ENCODE data around the gene SIK3. TPM values are rescaled to one million over a fixed set of nuclear protein-coding genes. Genes with fewer than 3 reads are reported as not detected.

Gene SIK3
- total and polyA plus RNA-seq, 3 experiments from 2014 or later: 33.9 to 48.7 (median 42.8) TPM

- H3K36me3 ChIP-seq (ENCODE audit: insufficient read depth, low read length): no peaks in the 10 kb centered on the region
- H3K4me1 Mint-ChIP-seq: peaks cover 3 to 7% (median 5%) of the 10 kb centered on the region in 3 donors
- H3K27me3 ChIP-seq (ENCODE audit: insufficient read depth, low read length, poor library complexity, severe bottlenecking): no peaks in the 10 kb centered on the region
- H3K4me3 Mint-ChIP-seq: no peak overlapping the region
- peaks cover 3% of the 10 kb centered on the region for H3K4me1 ChIP-seq (ENCODE audit: insufficient read depth, low read length)
- H3K27me3 Mint-ChIP-seq: peaks cover 0 to 1% of the 10 kb centered on the region in 2 donors
- no peak for DNase-seq
- H3K27ac Mint-ChIP-seq: no peak overlapping the region
- CTCF ChIA-PET: interaction anchor here (1.4 to 8.4 kb wide), 2 partner anchors 22 to 41 kb away, joined by 3 to 101 read pairs; partner anchors contain the start of genes APOA5 and ZPR1
- no peak overlapping the region for H3K27ac ChIP-seq (ENCODE audit: low read depth, low read length)
- H3K9me3 Mint-ChIP-seq: no peaks in the 10 kb centered on the region
- H3K36me3 Mint-ChIP-seq: no peaks in the 10 kb centered on the region
- no peaks in the 10 kb centered on the region for H3K9me3 ChIP-seq (ENCODE audit: low read length)
- H3K4me3 ChIP-seq (ENCODE audit: low read length): no peak overlapping the region
- POLR2A ChIA-PET: no interaction called here
These were observed 267.9 kb downstream of the SIK3 start for GRCh38 chr11:116830184-116830912.

- Histone ChIP-seq H3K27ac (ENCODE audit: low read depth, low read length) (no peak within 1 kb of the TSS), H3K4me3 (ENCODE audit: low read length) (no peak within 1 kb of the TSS), H3K36me3 (ENCODE audit: insufficient read depth, low read length) (no peaks in the 10 kb centered on the region), H3K9me3 (ENCODE audit: low read length) (no peaks in the 10 kb centered on the region), H3K27me3 (ENCODE audit: insufficient read depth, low read length, poor library complexity, severe bottlenecking) (no peaks in the 10 kb centered on the region), H3K4me1 (ENCODE audit: insufficient read depth, low read length) (no peaks in the 10 kb centered on the region)
- Mint-ChIP-seq H3K27me3 (peaks cover 0 to 1% of the 10 kb centered on the region in 2 donors), H3K36me3 (no peaks in the 10 kb centered on the region), H3K27ac (no peak within 1 kb of the TSS), H3K4me1 (peaks cover under 1% of the 10 kb centered on the region in 3 donors), H3K4me3 (no peak within 1 kb of the TSS), H3K9me3 (no peaks in the 10 kb centered on the region)
- POLR2A ChIA-PET: no interaction called here
- no peak for DNase-seq
- CTCF ChIA-PET: interaction anchor here (1.4 to 8.4 kb wide), 2 partner anchors 23 to 40 kb away, joined by 3 to 101 read pairs; partner anchors contain the start of genes APOA5 and ZPR1
These were observed 268.6 kb downstream of the SIK3 start, which contains the start of gene APOC3 for GRCh38 chr11:116829525-116830183. Gene APOC3 (plus strand): TSS chr11:116829907. CDS start chr11:116830583, 676 bp downstream.

- ChIA-PET CTCF (interaction anchor here (0.6 to 8.4 kb wide), 3 partner anchors 24 to 40 kb away, joined by 3 to 101 read pairs (median 3); partner anchors contain the start of genes APOA5 and ZPR1), POLR2A (no interaction called here)
- Histone ChIP-seq H3K4me3 (ENCODE audit: low read length) (no peak overlapping the region), H3K9me3 (ENCODE audit: low read length) (no peaks in the 10 kb centered on the region), H3K4me1 (ENCODE audit: insufficient read depth, low read length) (no peaks in the 10 kb centered on the region), H3K27me3 (ENCODE audit: insufficient read depth, low read length, poor library complexity, severe bottlenecking) (no peaks in the 10 kb centered on the region), H3K36me3 (ENCODE audit: insufficient read depth, low read length) (no peaks in the 10 kb centered on the region), H3K27ac (ENCODE audit: low read depth, low read length) (no peak overlapping the region)
- no peak overlapping the region for H3K4me3 Mint-ChIP-seq
- no peaks in the 10 kb centered on the region for H3K9me3 Mint-ChIP-seq
- no peaks in the 10 kb centered on the region for H3K36me3 Mint-ChIP-seq
- H3K27me3 Mint-ChIP-seq: peaks cover 0 to 1% of the 10 kb centered on the region in 2 donors
- H3K4me1 Mint-ChIP-seq: no peaks in the 10 kb centered on the region
- DNase-seq: no peak
- no peak overlapping the region for H3K27ac Mint-ChIP-seq
These were observed 269.4 kb downstream of the SIK3 start for GRCh38 chr11:116828632-116829524.

GRCh38 chr11:116827461-116827860, 270.8 kb downstream of the SIK3 start:
- H3K9me3 Mint-ChIP-seq: no peaks in the 10 kb centered on the region
- no peak overlapping the region for H3K27ac Mint-ChIP-seq
- H3K36me3 Mint-ChIP-seq: no peaks in the 10 kb centered on the region
- H3K4me3 Mint-ChIP-seq: no peak overlapping the region
- ChIA-PET POLR2A (no interaction called here), CTCF (interaction anchor here (1.0 kb wide), 1 partner anchor 9 kb away, joined by 3 read pairs; no protein-coding TSS in a partner anchor)
- no peaks in the 10 kb centered on the region for H3K4me1 Mint-ChIP-seq
- Histone ChIP-seq H3K36me3 (ENCODE audit: insufficient read depth, low read length) (no peaks in the 10 kb centered on the region), H3K27me3 (ENCODE audit: insufficient read depth, low read length, poor library complexity, severe bottlenecking) (no peaks in the 10 kb centered on the region), H3K4me3 (ENCODE audit: low read length) (no peak overlapping the region), H3K4me1 (ENCODE audit: insufficient read depth, low read length) (no peaks in the 10 kb centered on the region), H3K27ac (ENCODE audit: low read depth, low read length) (no peak overlapping the region), H3K9me3 (ENCODE audit: low read length) (no peaks in the 10 kb centered on the region)
- H3K27me3 Mint-ChIP-seq: peaks cover 0 to 1% of the 10 kb centered on the region in 2 donors
- no peak for DNase-seq

- no peaks in the 10 kb centered on the region for H3K36me3 Mint-ChIP-seq
- DNase-seq: no peak
- Histone ChIP-seq H3K4me3 (ENCODE audit: low read length) (no peak overlapping the region), H3K27ac (ENCODE audit: low read depth, low read length) (no peak overlapping the region), H3K4me1 (ENCODE audit: insufficient read depth, low read length) (no peaks in the 10 kb centered on the region), H3K9me3 (ENCODE audit: low read length) (no peaks in the 10 kb centered on the region), H3K36me3 (ENCODE audit: insufficient read depth, low read length) (no peaks in the 10 kb centered on the region), H3K27me3 (ENCODE audit: insufficient read depth, low read length, poor library complexity, severe bottlenecking) (no peaks in the 10 kb centered on the region)
- peaks cover 0 to 1% of the 10 kb centered on the region in 2 donors for H3K27me3 Mint-ChIP-seq
- ChIA-PET CTCF (interaction anchor here (1.0 kb wide), 1 partner anchor 9 kb away, joined by 3 read pairs; no protein-coding TSS in a partner anchor), POLR2A (no interaction called here)
- H3K27ac Mint-ChIP-seq: no peak overlapping the region
- H3K4me1 Mint-ChIP-seq: no peaks in the 10 kb centered on the region
- no peaks in the 10 kb centered on the region for H3K9me3 Mint-ChIP-seq
- H3K4me3 Mint-ChIP-seq: no peak overlapping the region
These were observed 271.3 kb downstream of the SIK3 start for GRCh38 chr11:116826751-116827431.

GRCh38 chr11:116825854-116826750, 272.1 kb downstream of the SIK3 start:
- Mint-ChIP-seq H3K27me3 (peaks cover 0 to under 1% of the 10 kb centered on the region in 2 donors), H3K4me3 (no peak overlapping the region), H3K27ac (peak overlapping the region in 1 of 8 donors; percentile 20), H3K4me1 (no peaks in the 10 kb centered on the region), H3K36me3 (no peaks in the 10 kb centered on the region), H3K9me3 (no peaks in the 10 kb centered on the region)
- ChIA-PET POLR2A (interaction anchor here (0.5 kb wide), 1 partner anchor 11 kb away, joined by 3 read pairs; no protein-coding TSS in a partner anchor), CTCF (interaction anchor here (1.0 kb wide), 1 partner anchor 10 kb away, joined by 3 read pairs; no protein-coding TSS in a partner anchor)
- H3K9me3 ChIP-seq (ENCODE audit: low read length): no peaks in the 10 kb centered on the region
- H3K4me1 ChIP-seq (ENCODE audit: insufficient read depth, low read length): no peaks in the 10 kb centered on the region
- no peaks in the 10 kb centered on the region for H3K36me3 ChIP-seq (ENCODE audit: insufficient read depth, low read length)
- H3K4me3 ChIP-seq (ENCODE audit: low read length): no peak overlapping the region
- H3K27me3 ChIP-seq (ENCODE audit: insufficient read depth, low read length, poor library complexity, severe bottlenecking): no peaks in the 10 kb centered on the region
- DNase-seq: no peak
- H3K27ac ChIP-seq (ENCODE audit: low read depth, low read length): no peak overlapping the region

All from CD8-positive, alpha-beta memory T cell (primary cell).